Activated naive CD8-positive, alpha-beta T cell treated with anti-CD3 and anti-CD28 coated beads, Interleukin-2, amount 50 U/mL, for 24 hours (primary cell): ENCODE measurements around the gene TRUB2.

ENCODE experiments used
- ATAC-seq: fragments of 150-1000 bp; cut with Tn5 transposase; one replicate; pipeline ENCODE4 v1.10.0; 2021
- DNase-seq: peaks from one replicate; pipeline ENCODE4 v3.0.0; 2021
- H3K27ac Mint-ChIP-seq: one replicate; pipeline ENCODE4 v1.8.0; 2021; ENCODE audit warnings: mild to moderate bottlenecking, mixed read lengths
- H3K27me3 Mint-ChIP-seq: one replicate; pipeline ENCODE4 v1.8.0; 2021; ENCODE audit warnings: mixed read lengths
- H3K36me3 Mint-ChIP-seq: one replicate; pipeline ENCODE4 v1.8.0; 2021; ENCODE audit warnings: low read depth, mixed read lengths
- H3K4me1 Mint-ChIP-seq: one replicate; pipeline ENCODE4 v1.8.0; 2021; ENCODE audit warnings: mixed read lengths
- H3K4me3 Mint-ChIP-seq: one replicate; pipeline ENCODE4 v1.8.0; 2021; ENCODE audit warnings: mild to moderate bottlenecking, moderate library complexity, mixed read lengths
- H3K9me3 Mint-ChIP-seq: one replicate; pipeline ENCODE4 v1.8.0; 2021; ENCODE audit warnings: mixed read lengths

The TRUB2 gene

DNA sequence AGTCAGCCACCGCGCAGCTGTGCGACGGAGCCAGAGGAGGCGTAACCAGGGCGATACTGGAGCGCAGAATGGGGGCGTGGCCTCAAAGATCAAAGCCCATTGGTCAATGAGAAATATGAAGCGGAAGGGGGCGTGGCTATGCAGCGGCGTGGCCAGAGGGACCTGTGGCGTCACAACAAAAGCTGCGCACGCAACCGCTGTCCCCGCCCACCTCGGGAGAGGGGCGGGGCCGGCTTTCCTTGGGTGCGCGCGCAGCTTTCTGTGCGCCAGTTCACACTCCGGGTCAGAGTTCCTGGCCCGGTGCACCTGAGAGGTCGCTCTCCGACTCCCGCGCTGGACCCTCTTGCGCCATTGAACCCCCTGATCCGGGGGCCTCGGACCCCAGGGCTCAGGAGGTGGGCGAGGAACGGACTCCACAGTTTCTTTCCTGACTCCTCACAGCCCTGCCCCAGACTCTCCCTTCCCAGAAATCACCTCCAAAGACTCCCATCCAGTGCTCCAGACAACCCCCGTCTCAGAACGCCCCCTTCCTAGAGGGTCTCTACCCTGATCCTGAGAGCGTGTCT, 46.2 kb downstream of the TRUB2 start, which contains the start of gene SWI5:
SWI5 (plus strand) TSS at position 269 of the 566 bp plus-strand sequence.
- H3K4me1 Mint-ChIP-seq: peaks cover 42% of the 10 kb centered on the region
- peaks cover 9% of the 10 kb centered on the region for H3K36me3 Mint-ChIP-seq
- peaks cover 5% of the 10 kb centered on the region for H3K27me3 Mint-ChIP-seq
- ATAC-seq (peak; percentile 98), DNase-seq (peak; percentile 100)
- no peaks in the 10 kb centered on the region for H3K9me3 Mint-ChIP-seq
- peak within 1 kb of the TSS; percentile 93 for H3K27ac Mint-ChIP-seq
- H3K4me3 Mint-ChIP-seq: peak within 1 kb of the TSS; percentile 97

DNA sequence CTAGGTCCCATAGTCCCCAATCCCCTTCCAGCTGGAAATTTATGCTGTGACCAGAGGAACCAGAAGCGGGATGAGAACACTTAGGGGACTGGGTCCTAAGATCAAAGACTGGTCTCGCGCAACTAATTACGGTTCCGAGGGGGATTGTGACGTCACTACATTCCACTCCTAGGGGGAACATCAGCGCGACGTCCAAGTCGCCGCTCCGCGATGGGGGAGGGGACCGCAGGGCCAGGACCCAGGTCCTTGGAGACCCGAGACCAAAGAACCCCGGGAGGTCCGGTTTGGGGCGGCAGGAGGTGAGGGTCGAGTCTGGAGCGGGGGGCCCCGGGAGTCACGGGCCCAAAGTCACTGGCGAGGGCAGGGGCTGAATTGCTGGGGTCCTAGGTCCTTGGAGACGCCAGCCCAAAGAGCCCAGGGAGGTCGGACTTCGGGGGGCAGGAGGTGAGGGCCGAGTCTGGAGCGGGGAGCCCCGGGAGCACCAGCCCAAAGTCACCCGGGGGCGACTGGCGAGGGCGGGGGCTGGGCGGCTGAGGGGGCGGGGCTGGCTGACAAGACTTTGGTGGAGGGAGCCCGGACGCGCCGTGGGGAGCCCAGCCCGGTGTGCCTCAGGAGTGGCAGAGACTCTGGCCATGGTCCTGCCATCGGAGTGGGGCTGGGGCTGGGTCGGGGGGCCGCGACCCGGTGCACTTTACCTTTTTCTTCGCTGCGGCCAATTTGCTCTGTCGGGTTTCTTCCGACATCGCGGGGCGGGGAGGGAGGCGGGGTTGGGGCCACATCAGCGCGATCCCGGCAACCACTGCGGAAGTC, 46.8 kb downstream of the TRUB2 start, which contains the start of gene GOLGA2:
GOLGA2 (minus strand) TSS at position 810 of the 810 bp plus-strand sequence; CDS start at position 779, 31 bp downstream.
- ATAC-seq: peak; percentile 64
- H3K4me3 Mint-ChIP-seq: peak within 1 kb of the TSS; percentile 97
- DNase-seq: peak; percentile 20

DNA sequence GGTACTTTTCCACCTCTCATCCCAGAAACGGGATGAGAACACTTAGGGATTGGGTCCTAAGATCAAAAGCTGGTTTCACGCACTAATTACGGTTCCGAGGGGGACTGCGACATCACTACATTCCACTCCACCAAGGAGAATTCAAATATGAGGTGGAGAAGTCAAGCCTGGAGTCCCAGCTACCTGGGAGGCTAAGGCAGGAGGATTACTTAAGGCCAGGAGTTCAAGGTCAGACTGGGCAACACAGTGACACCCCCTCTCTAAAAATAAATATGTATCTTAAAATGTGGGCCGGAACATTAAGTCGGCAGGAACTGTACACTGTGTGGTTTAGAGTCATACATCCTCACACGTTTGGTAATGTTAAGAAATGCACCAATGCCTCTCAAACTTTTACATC, 48.0 kb downstream of the TRUB2 start:
- Mint-ChIP-seq H3K9me3 (no peaks in the 10 kb centered on the region), H3K27me3 (peaks cover 5% of the 10 kb centered on the region), H3K36me3 (peaks cover 9% of the 10 kb centered on the region), H3K4me1 (peaks cover 40% of the 10 kb centered on the region), H3K4me3 (peak overlapping the region; percentile 97), H3K27ac (no peak overlapping the region)
- no peak for ATAC-seq
- no peak for DNase-seq

More for the DNA sequence above, 46.8 kb downstream of the TRUB2 start, which contains the start of gene GOLGA2:
- Mint-ChIP-seq H3K27ac (peak within 1 kb of the TSS; percentile 93), H3K9me3 (no peaks in the 10 kb centered on the region), H3K36me3 (peaks cover 9% of the 10 kb centered on the region), H3K27me3 (peaks cover 5% of the 10 kb centered on the region), H3K4me1 (peaks cover 42% of the 10 kb centered on the region)

DNA sequence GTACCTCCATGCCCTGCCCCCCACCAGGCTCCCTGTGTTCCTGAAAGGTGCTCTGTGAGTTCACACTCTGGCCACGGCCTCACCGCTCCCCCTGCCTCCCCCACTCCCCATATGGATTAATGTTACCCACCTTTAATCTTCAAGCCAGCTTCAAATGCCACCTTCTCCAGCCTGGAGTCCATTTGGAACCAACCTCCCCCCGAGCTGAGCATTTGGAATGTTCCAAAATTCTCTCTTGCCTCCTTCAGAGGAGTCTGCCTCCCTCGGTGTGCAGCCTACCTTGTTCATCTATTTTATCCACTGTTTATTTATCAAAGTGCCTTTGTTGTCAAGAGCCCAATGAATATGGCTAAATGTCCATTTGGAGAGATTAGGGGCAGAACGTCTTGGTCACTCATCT, 50.7 kb downstream of the TRUB2 start:
- Mint-ChIP-seq H3K27me3 (peaks cover 5% of the 10 kb centered on the region), H3K9me3 (no peaks in the 10 kb centered on the region), H3K36me3 (peaks cover 9% of the 10 kb centered on the region), H3K4me1 (peaks cover 22% of the 10 kb centered on the region), H3K4me3 (no peak overlapping the region), H3K27ac (no peak overlapping the region)
- DNase-seq: no peak
- no peak for ATAC-seq

DNA sequence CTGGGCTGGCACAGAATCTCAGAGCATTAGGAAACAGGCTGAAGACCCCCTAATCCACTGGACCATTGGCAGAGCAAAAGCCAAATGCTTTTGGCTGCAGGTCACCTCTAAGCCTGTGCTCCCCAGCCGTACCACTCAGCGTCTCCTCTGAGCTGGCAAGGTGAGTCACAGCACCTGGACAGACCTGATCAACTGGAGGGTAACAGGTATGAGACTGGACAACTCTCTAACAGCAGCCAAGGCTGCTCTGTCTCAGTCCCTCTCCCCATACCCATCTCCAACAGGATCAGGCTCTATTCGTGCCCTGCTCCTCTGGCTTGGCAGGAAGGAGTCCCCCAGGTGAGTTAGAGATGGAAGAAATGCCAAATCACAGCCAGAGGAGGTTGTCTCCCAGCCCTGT, 51.1 kb downstream of the TRUB2 start:
- DNase-seq: no peak
- Mint-ChIP-seq H3K27me3 (peaks cover 2% of the 10 kb centered on the region), H3K4me1 (peaks cover 18% of the 10 kb centered on the region), H3K36me3 (peaks cover 5% of the 10 kb centered on the region), H3K4me3 (no peak overlapping the region), H3K9me3 (no peaks in the 10 kb centered on the region), H3K27ac (no peak overlapping the region)
- no peak for ATAC-seq

DNA sequence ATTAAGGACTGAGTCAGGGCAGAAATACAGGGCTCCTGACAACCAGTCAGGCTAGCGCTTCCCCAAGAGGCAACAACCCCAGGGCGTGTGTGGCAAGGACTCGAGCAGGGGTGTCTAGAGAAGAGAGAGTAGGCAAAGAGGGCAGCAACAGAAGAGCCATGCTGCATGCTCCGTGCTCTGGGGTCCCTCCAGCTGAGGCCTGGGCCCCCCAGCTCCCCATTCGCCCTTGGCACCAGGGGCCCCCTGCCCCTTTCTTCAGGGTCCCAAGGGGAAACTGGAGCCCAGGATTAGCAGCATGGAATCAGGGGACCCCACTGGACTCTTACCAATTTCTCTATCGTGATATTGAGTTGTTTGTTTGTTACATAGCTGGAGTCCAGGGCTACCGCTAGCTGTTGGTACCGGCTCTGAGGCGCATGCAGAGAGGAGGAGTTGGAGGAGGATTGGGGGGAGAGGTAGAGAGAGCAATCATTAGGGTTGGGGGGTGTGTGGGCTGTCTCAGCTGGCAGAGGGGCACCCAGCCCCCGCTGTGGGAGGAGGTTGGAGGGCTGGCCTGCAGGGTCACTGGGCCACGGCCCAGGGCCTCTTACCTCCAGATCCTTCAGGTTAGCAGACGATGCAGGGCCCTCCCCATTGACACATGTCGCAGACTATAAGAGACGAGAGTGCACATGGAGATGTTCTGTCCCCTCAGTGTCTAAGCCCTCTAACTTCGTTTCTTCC, 55.2 kb downstream of the TRUB2 start:
- H3K4me3 Mint-ChIP-seq: no peak overlapping the region
- ATAC-seq: no peak
- no peaks in the 10 kb centered on the region for H3K9me3 Mint-ChIP-seq
- H3K4me1 Mint-ChIP-seq: no peaks in the 10 kb centered on the region
- DNase-seq: no peak
- peaks cover 17% of the 10 kb centered on the region for H3K36me3 Mint-ChIP-seq
- no peak overlapping the region for H3K27ac Mint-ChIP-seq
- H3K27me3 Mint-ChIP-seq: no peaks in the 10 kb centered on the region

DNA sequence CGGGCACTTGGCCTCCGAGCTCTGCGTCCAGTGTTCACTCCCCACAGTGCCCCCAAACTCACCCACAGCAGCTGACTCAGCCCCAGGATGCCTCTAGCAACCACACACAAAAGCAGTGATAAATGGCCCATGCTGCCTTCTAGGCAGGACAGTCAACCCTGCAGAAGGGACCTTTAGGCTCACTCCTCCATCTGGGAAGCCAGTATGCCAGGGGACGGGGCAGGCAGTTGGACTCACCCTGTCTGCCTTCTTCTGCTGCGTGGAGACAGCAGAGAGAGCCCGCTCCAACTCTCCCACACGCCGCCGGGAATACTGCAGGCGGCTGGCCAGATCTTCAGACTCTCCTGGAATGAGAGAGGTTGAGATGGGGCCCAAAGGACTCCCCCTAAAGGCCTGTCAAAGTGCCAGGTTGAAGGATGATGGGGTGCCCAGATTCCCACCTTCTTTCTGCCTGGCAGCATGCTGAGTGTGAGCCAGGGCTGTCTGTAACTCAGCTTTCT, 56.8 kb downstream of the TRUB2 start:
- Mint-ChIP-seq H3K27ac (no peak overlapping the region), H3K36me3 (peaks cover 27% of the 10 kb centered on the region), H3K4me1 (no peaks in the 10 kb centered on the region), H3K4me3 (no peak overlapping the region), H3K9me3 (no peaks in the 10 kb centered on the region), H3K27me3 (no peaks in the 10 kb centered on the region)
- ATAC-seq: no peak
- no peak for DNase-seq

DNA sequence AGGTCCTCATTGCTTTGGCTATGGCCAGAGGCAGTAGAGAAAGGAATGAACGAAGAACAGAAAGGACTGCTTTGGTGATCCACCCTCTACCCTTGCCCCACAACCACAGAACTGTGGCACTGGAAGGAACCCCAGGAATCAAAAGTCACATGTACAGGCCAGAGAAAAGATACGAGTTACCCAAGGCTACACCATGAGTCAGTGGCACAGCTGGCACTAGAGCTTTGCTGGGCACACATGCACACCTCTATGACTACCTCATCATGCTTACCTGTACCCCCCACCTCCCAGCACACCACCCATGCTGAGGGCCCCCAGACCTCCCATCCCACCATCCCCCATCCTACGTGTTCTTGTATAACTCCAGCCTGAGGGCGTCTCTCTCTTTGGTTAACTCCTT, 59.6 kb downstream of the TRUB2 start:
- no peaks in the 10 kb centered on the region for H3K9me3 Mint-ChIP-seq
- H3K36me3 Mint-ChIP-seq: peaks cover 27% of the 10 kb centered on the region
- ATAC-seq: no peak
- H3K27ac Mint-ChIP-seq: no peak overlapping the region
- no peak for DNase-seq
- no peaks in the 10 kb centered on the region for H3K4me1 Mint-ChIP-seq
- no peak overlapping the region for H3K4me3 Mint-ChIP-seq
- H3K27me3 Mint-ChIP-seq: no peaks in the 10 kb centered on the region

DNA sequence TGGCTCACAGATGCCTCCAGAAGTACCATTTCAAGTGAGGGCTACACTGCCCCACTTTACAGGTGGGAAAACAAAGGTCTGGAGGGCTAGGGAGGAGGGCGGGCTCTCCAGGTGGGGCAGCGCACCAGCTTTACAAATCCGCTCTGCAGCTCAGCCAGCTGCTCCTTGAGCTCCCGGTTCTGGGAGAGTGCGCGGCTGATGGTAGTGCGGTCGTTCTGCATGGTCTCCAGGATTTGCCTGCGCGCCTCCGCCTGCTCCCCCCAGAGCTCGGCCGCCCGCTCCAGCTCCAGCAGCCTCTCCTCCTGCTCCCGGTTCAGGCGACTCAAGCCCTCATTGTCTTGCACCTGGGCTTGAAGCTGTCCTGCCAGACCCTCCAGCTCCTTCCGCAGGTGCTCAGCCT, 61.9 kb downstream of the TRUB2 start:
- Mint-ChIP-seq H3K27me3 (no peaks in the 10 kb centered on the region), H3K4me1 (no peaks in the 10 kb centered on the region), H3K9me3 (no peaks in the 10 kb centered on the region), H3K27ac (no peak overlapping the region), H3K4me3 (no peak overlapping the region), H3K36me3 (peaks cover 29% of the 10 kb centered on the region)
- DNase-seq (no peak), ATAC-seq (no peak)

DNA sequence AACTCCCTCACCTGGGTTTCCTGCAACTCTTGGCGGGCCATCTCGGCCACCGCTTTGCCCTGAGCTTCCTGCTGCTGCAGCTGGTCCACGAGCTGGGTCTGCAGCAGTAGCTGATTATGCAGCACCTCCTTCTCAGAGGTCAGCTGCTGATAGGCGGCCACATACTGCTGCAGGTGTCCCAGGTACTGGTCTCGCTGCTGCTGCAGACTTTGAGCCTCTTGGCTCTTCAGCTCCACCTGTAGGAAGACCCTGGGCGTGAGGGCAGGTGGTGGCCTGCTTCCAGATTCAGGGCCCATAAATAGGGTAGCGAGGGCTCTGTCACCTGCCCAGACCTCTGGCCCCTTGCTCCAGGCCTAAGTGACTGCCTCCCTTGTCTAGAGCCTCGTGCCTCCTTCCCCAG, 63.1 kb downstream of the TRUB2 start:
- ATAC-seq (no peak), DNase-seq (no peak)
- Mint-ChIP-seq H3K36me3 (peaks cover 22% of the 10 kb centered on the region), H3K27ac (no peak overlapping the region), H3K27me3 (no peaks in the 10 kb centered on the region), H3K4me3 (no peak overlapping the region), H3K9me3 (no peaks in the 10 kb centered on the region), H3K4me1 (no peaks in the 10 kb centered on the region)

DNA sequence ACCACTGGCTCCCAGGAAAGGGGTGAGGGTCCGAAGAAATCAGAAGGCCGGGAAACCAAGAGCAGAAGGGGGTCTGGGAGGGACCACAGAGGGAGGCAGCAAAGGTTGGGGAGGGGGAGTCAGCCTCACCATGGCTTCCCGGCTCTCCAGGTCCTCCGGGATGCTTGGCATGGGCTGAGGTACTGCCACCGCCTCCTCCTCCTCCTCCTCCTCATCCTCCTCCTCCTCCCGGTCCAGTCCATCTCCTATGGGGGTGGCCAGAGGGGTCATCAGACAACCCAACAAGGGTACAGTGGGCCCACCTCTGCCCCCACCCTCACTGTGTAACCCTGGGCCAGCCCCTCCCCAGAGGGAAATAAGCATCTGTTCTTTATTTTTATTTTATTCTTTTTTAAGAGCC, 63.9 kb downstream of the TRUB2 start:
- no peaks in the 10 kb centered on the region for H3K9me3 Mint-ChIP-seq
- H3K36me3 Mint-ChIP-seq: peaks cover 22% of the 10 kb centered on the region
- DNase-seq (no peak), ATAC-seq (no peak)
- H3K4me3 Mint-ChIP-seq: no peak overlapping the region
- H3K27me3 Mint-ChIP-seq: no peaks in the 10 kb centered on the region
- no peaks in the 10 kb centered on the region for H3K4me1 Mint-ChIP-seq
- H3K27ac Mint-ChIP-seq: no peak overlapping the region

DNA sequence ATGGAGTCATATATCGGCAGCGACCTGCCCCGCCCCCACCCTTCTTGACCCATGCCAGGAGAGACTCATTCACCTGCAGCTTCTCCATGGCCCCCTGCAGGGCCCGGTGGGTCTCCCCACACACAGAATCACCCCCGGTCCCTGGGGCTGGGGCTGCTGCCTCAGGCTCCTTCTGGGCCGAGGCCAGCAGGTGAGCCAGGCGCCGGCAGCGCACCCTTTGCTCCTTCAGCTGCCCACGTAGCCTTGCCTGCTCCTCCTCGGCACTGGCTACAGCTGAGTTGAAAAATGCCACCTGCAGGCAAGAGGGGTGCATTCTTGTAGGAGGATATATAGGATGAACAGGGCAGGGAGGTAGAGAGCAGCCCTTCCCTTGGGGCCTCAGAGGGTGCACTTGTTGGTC, 64.3 kb downstream of the TRUB2 start:
- Mint-ChIP-seq H3K27ac (no peak overlapping the region), H3K9me3 (no peaks in the 10 kb centered on the region), H3K4me1 (no peaks in the 10 kb centered on the region), H3K36me3 (peaks cover 19% of the 10 kb centered on the region), H3K27me3 (no peaks in the 10 kb centered on the region), H3K4me3 (no peak overlapping the region)
- ATAC-seq (no peak), DNase-seq (no peak)

DNA sequence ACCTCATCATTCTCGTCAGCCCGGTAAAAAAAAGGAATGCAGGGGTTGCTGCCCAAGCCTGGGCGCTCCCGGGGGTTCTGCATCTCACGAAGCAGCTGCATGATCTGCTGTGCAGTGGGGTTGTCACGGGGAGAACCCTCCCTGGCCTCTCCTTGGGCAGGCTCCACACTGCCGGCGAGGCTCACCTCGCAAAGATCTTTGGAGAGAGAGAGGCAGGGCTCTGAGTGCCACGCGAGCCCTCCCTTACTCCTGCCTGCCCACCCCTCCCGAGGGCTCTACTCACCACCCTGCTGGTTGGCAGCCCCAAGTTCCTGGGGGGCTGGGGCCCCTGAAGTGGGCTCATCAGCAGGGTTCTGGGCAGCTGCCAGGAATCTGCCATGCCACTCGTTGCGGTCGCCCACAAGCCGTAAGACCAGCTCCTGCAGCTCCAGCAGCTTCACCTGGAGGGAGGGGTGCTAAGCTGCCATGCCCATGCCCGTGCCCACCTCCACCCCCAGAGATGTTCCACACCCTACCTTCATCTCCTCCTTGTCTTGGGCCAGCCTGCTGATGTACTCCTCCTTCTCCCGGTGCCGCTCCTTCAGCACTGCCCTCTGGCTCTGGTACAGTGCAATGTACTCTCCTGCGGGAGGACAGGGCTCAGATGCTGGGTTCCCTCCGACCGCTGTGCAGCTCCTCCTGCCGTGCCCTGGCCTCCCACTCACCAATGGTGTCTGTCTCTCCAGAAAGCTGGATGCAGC, 65.0 kb downstream of the TRUB2 start:
- ATAC-seq (no peak), DNase-seq (no peak)
- H3K4me1 Mint-ChIP-seq: no peaks in the 10 kb centered on the region
- no peaks in the 10 kb centered on the region for H3K9me3 Mint-ChIP-seq
- H3K4me3 Mint-ChIP-seq: no peak overlapping the region
- no peak overlapping the region for H3K27ac Mint-ChIP-seq
- H3K36me3 Mint-ChIP-seq: peaks cover 15% of the 10 kb centered on the region
- H3K27me3 Mint-ChIP-seq: no peaks in the 10 kb centered on the region
